ENCODE measurements around the gene SLC16A10. TPM values are rescaled to one million over a fixed set of nuclear protein-coding genes. Genes with fewer than 3 reads are reported as not detected.

SLC16A10 gene
- total and polyA plus RNA-seq, 3 experiments from 2014 or later = 2.2 to 3.5 (median 3.3) TPM

GRCh38 chr6:111256646-111257045 is 169.3 kb downstream of the SLC16A10 start:
- H3K4me3 Mint-ChIP-seq = no peak overlapping the region
- CTCF ChIA-PET = interaction anchor here (1.4 kb wide), 1 partner anchor 786 kb away, joined by 4 read pairs; no protein-coding TSS in a partner anchor
- no peaks in the 10 kb centered on the region for H3K9me3 ChIP-seq (ENCODE audit: low read length)
- peaks cover 22% of the 10 kb centered on the region for H3K4me1 ChIP-seq (ENCODE audit: insufficient read depth, low read length)
- DNase-seq = no peak
- H3K9me3 Mint-ChIP-seq = no peaks in the 10 kb centered on the region
- POLR2A ChIA-PET = no interaction called here
- H3K4me1 Mint-ChIP-seq = peaks cover 20 to 24% (median 24%) of the 10 kb centered on the region in 3 donors
- peak overlapping the region in 1 of 8 donors; percentile 17 for H3K27ac Mint-ChIP-seq
- H3K27me3 Mint-ChIP-seq = peaks cover 8 to 21% of the 10 kb centered on the region in 2 donors
- H3K27ac ChIP-seq (ENCODE audit: low read depth, low read length) = no peak overlapping the region
- no peaks in the 10 kb centered on the region for H3K27me3 ChIP-seq (ENCODE audit: insufficient read depth, low read length, poor library complexity, severe bottlenecking)
- peaks cover 0 to 1% (median 0%) of the 10 kb centered on the region in 3 donors for H3K36me3 Mint-ChIP-seq
- H3K36me3 ChIP-seq (ENCODE audit: insufficient read depth, low read length) = no peaks in the 10 kb centered on the region
- H3K4me3 ChIP-seq (ENCODE audit: low read length) = no peak overlapping the region

- no peak overlapping the region for H3K27ac ChIP-seq (ENCODE audit: low read depth, low read length)
- no peaks in the 10 kb centered on the region for H3K27me3 ChIP-seq (ENCODE audit: insufficient read depth, low read length, poor library complexity, severe bottlenecking)
- H3K36me3 ChIP-seq (ENCODE audit: insufficient read depth, low read length) = no peaks in the 10 kb centered on the region
- Mint-ChIP-seq H3K36me3 (peaks cover 0 to 7% (median 0%) of the 10 kb centered on the region in 3 donors), H3K9me3 (no peaks in the 10 kb centered on the region), H3K4me1 (peaks cover 26 to 33% (median 29%) of the 10 kb centered on the region in 3 donors), H3K4me3 (no peak overlapping the region), H3K27ac (peak overlapping the region in 5 of 8 donors; percentile 74 to 95 (median 91)), H3K27me3 (peaks cover 7 to 21% of the 10 kb centered on the region in 2 donors)
- POLR2A ChIA-PET = interaction anchor here (1.7 to 1.9 kb wide), 2 partner anchors 226 to 452 kb away, joined by 6 to 49 read pairs; partner anchors contain the start of gene REV3L
- DNase-seq = no peak
- CTCF ChIA-PET = interaction anchor here (1.1 to 2.7 kb wide), 10 partner anchors 7 to 785 kb away, joined by 3 to 60 read pairs (median 8); partner anchors contain the start of genes REV3L and TRAF3IP2
- peaks cover 26% of the 10 kb centered on the region for H3K4me1 ChIP-seq (ENCODE audit: insufficient read depth, low read length)
- no peaks in the 10 kb centered on the region for H3K9me3 ChIP-seq (ENCODE audit: low read length)
- no peak overlapping the region for H3K4me3 ChIP-seq (ENCODE audit: low read length)
Measured at GRCh38 chr6:111258010-111258409, 170.7 kb downstream of the SLC16A10 start.

GRCh38 chr6:111258615-111259088 is 171.3 kb downstream of the SLC16A10 start:
- Histone ChIP-seq H3K36me3 (ENCODE audit: insufficient read depth, low read length) (peaks cover under 1% of the 10 kb centered on the region), H3K4me3 (ENCODE audit: low read length) (peak overlapping the region; percentile 36), H3K4me1 (ENCODE audit: insufficient read depth, low read length) (peaks cover 26% of the 10 kb centered on the region), H3K9me3 (ENCODE audit: low read length) (no peaks in the 10 kb centered on the region), H3K27ac (ENCODE audit: low read depth, low read length) (no peak overlapping the region), H3K27me3 (ENCODE audit: insufficient read depth, low read length, poor library complexity, severe bottlenecking) (no peaks in the 10 kb centered on the region)
- peaks cover 27 to 35% (median 30%) of the 10 kb centered on the region in 3 donors for H3K4me1 Mint-ChIP-seq
- POLR2A ChIA-PET = interaction anchor here (0.8 to 1.9 kb wide), 10 partner anchors 31 to 829 kb away, joined by 3 to 49 read pairs (median 5); partner anchors contain the start of genes FAM229B, REV3L, TRAF3IP2 and TUBE1
- peak overlapping the region; percentile 81 to 93 (median 87) for H3K4me3 Mint-ChIP-seq
- H3K36me3 Mint-ChIP-seq = peaks cover 0 to 9% (median 0%) of the 10 kb centered on the region in 3 donors
- CTCF ChIA-PET = interaction anchor here (0.7 to 2.7 kb wide), 45 partner anchors 8 to 905 kb away, joined by 3 to 60 read pairs (median 4); partner anchors contain the start of genes AMD1, FAM229B, REV3L and TRAF3IP2
- no peaks in the 10 kb centered on the region for H3K9me3 Mint-ChIP-seq
- DNase-seq = no peak
- peak overlapping the region; percentile 83 to 97 (median 94) for H3K27ac Mint-ChIP-seq
- peaks cover 7 to 16% of the 10 kb centered on the region in 2 donors for H3K27me3 Mint-ChIP-seq

DNA sequence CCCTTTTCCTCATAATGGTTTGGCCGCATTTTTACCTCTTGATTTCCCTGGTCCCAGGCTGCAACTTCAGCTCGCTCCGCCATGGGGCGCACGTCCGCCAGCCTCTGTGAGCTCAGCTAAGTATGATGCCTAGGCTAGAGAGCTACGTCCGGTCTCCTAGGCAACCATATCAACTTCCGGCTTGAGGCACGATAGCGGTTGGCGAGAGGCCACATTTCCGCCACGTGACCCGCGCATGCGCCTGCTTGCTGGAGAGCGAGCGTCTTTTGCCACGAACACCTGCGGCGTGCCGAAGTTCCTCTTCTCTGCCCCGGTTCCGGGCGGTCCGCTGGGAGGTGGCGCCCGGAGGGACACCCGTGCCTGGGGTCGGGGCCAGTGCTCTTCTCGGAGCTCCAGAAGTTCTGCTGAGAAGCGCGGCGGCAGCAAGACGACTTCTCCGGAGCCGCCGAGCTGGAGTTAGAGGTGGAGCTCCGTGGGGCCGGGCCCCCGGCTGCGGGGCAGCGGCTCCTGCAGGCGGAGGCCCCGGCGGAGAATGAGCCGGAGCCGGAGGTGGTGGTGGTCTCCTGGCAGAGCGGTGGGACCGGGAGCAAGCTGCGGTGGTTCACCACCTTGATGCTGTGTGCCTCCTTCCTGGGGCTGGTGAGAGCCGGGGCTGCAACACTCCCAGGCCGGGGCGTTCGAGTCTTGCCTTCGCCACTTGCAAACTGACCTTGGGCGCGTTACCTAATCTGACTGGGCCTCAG is 172.0 kb downstream of the SLC16A10 start:
- Histone ChIP-seq H3K27ac (ENCODE audit: low read depth, low read length) (peak overlapping the region; percentile 86), H3K4me3 (ENCODE audit: low read length) (peak overlapping the region; percentile 49), H3K4me1 (ENCODE audit: insufficient read depth, low read length) (peaks cover 26% of the 10 kb centered on the region), H3K27me3 (ENCODE audit: insufficient read depth, low read length, poor library complexity, severe bottlenecking) (no peaks in the 10 kb centered on the region), H3K36me3 (ENCODE audit: insufficient read depth, low read length) (peaks cover 5% of the 10 kb centered on the region), H3K9me3 (ENCODE audit: low read length) (no peaks in the 10 kb centered on the region)
- Mint-ChIP-seq H3K27me3 (peaks cover 7 to 10% of the 10 kb centered on the region in 2 donors), H3K9me3 (no peaks in the 10 kb centered on the region), H3K27ac (peak overlapping the region; percentile 83 to 97 (median 94)), H3K4me3 (peak overlapping the region; percentile 81 to 93 (median 87)), H3K4me1 (peaks cover 29 to 41% (median 35%) of the 10 kb centered on the region in 3 donors), H3K36me3 (peaks cover 0 to 15% (median 2%) of the 10 kb centered on the region in 3 donors)
- peak; percentile 99 to 100 (median 99) for DNase-seq
- CTCF ChIA-PET = interaction anchor here (0.7 to 2.7 kb wide), 50 partner anchors 9 to 904 kb away, joined by 3 to 60 read pairs (median 4); partner anchors contain the start of genes AMD1, FAM229B, REV3L and RPF2
- POLR2A ChIA-PET = interaction anchor here (0.5 to 1.9 kb wide), 12 partner anchors 32 to 828 kb away, joined by 3 to 49 read pairs (median 4); partner anchors contain the start of genes FAM229B, REV3L, TRAF3IP2 and TUBE1

DNA sequence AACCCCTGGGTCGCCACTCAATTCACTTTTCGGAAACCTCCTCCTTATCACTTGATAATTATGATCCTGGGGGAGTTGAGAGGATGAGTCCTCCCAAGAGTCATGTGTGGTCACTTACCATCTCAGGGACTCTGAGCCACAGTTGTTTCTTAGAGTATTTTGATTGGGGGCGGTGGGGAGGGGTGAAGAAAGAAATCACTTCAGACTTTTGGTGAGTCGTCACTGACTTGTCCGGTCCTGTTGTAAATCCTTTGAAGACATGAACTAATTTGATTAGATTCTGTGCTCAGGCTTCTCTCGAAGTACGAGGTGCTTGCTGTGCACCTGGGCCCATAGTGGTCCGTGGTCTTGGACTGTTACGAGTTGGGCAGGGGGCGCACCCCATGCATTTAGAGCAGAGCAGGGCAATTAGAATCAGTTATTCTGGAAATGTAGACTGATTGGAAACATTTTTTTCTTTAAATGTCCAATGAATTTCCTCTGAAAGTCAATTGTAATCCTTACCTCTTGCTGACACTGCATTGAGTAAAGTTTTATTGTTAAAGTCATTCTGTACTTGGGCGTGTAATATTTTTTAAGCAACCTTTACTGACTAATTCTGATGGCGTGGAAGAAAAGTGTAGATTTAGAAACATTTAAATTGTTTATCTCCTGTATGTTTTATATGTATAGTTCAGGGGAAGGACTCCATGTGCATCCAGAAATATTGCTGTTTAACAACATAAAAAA is 173.4 kb downstream of the SLC16A10 start:
- H3K9me3 ChIP-seq (ENCODE audit: low read length) = no peaks in the 10 kb centered on the region
- H3K36me3 ChIP-seq (ENCODE audit: insufficient read depth, low read length) = peaks cover 5% of the 10 kb centered on the region
- ChIA-PET CTCF (interaction anchor here (1.7 to 2.7 kb wide), 3 partner anchors 218 to 782 kb away, joined by 4 to 60 read pairs (median 47); no protein-coding TSS in a partner anchor), POLR2A (no interaction called here)
- Mint-ChIP-seq H3K4me1 (peaks cover 29 to 41% (median 37%) of the 10 kb centered on the region in 3 donors), H3K9me3 (no peaks in the 10 kb centered on the region), H3K36me3 (peaks cover under 1 to 24% (median 5%) of the 10 kb centered on the region in 3 donors), H3K4me3 (peak overlapping the region; percentile 71 to 93 (median 87)), H3K27me3 (peaks cover 4 to 7% of the 10 kb centered on the region in 2 donors), H3K27ac (peak overlapping the region in 7 of 8 donors; percentile 11 to 94 (median 83))
- peak in 1 of 5 donors; percentile 45 for DNase-seq
- H3K27me3 ChIP-seq (ENCODE audit: insufficient read depth, low read length, poor library complexity, severe bottlenecking) = no peaks in the 10 kb centered on the region
- H3K27ac ChIP-seq (ENCODE audit: low read depth, low read length) = peak overlapping the region; percentile 86
- H3K4me3 ChIP-seq (ENCODE audit: low read length) = peak overlapping the region; percentile 26
- peaks cover 26% of the 10 kb centered on the region for H3K4me1 ChIP-seq (ENCODE audit: insufficient read depth, low read length)

DNA sequence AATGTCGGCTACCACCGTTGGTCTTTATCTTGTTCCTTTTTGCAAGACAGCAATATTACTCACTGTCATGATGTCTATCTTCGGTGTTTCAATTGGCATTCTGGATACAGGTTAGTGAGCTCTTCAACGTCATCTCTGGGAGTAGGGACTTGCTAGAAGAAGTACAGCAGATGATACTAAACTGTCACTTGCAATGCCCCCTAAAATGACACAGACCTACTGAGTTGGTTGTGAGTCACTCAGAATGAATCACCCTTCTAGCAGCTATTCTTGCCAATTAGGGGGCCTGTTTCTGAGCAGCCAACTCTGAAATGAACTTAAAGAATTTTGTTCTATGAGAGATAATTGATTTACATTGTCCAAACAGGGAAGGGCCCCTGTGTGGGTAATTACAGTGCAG is 176.5 kb downstream of the SLC16A10 start:
- ChIA-PET POLR2A (no interaction called here), CTCF (no interaction called here)
- Histone ChIP-seq H3K36me3 (ENCODE audit: insufficient read depth, low read length) (peaks cover 12% of the 10 kb centered on the region), H3K9me3 (ENCODE audit: low read length) (no peaks in the 10 kb centered on the region), H3K4me3 (ENCODE audit: low read length) (no peak overlapping the region), H3K27me3 (ENCODE audit: insufficient read depth, low read length, poor library complexity, severe bottlenecking) (no peaks in the 10 kb centered on the region), H3K4me1 (ENCODE audit: insufficient read depth, low read length) (peaks cover 23% of the 10 kb centered on the region), H3K27ac (ENCODE audit: low read depth, low read length) (no peak overlapping the region)
- Mint-ChIP-seq H3K9me3 (no peaks in the 10 kb centered on the region), H3K27me3 (peaks cover 0 to 3% of the 10 kb centered on the region in 2 donors), H3K4me1 (peaks cover 38 to 58% (median 57%) of the 10 kb centered on the region in 3 donors), H3K36me3 (peaks cover 17 to 49% (median 24%) of the 10 kb centered on the region in 3 donors), H3K27ac (peak overlapping the region in 3 of 8 donors; percentile 13 to 25 (median 17)), H3K4me3 (no peak overlapping the region)
- no peak for DNase-seq

GRCh38 chr6:111265842-111266241 is 178.5 kb downstream of the SLC16A10 start:
- POLR2A ChIA-PET = no interaction called here

More at GRCh38 chr6:111265842-111266241, 178.5 kb downstream of the SLC16A10 start:
- CTCF ChIA-PET = no interaction called here
- Mint-ChIP-seq H3K27ac (peak overlapping the region in 1 of 8 donors; percentile 26), H3K36me3 (peaks cover 22 to 61% (median 30%) of the 10 kb centered on the region in 3 donors), H3K4me1 (peaks cover 30 to 54% (median 51%) of the 10 kb centered on the region in 3 donors), H3K9me3 (no peaks in the 10 kb centered on the region), H3K4me3 (no peak overlapping the region), H3K27me3 (no peaks in the 10 kb centered on the region)
- Histone ChIP-seq H3K4me1 (ENCODE audit: insufficient read depth, low read length) (peaks cover 9% of the 10 kb centered on the region), H3K4me3 (ENCODE audit: low read length) (no peak overlapping the region), H3K27ac (ENCODE audit: low read depth, low read length) (no peak overlapping the region), H3K9me3 (ENCODE audit: low read length) (no peaks in the 10 kb centered on the region), H3K36me3 (ENCODE audit: insufficient read depth, low read length) (peaks cover 23% of the 10 kb centered on the region), H3K27me3 (ENCODE audit: insufficient read depth, low read length, poor library complexity, severe bottlenecking) (no peaks in the 10 kb centered on the region)
- no peak for DNase-seq

All from CD8-positive, alpha-beta memory T cell (primary cell).